Measurements from ENCODE around the gene ROM1.
A peak's percentile ranks its signal among the peaks of the same experiment; 100 is the strongest.

The ROM1 gene

DNA sequence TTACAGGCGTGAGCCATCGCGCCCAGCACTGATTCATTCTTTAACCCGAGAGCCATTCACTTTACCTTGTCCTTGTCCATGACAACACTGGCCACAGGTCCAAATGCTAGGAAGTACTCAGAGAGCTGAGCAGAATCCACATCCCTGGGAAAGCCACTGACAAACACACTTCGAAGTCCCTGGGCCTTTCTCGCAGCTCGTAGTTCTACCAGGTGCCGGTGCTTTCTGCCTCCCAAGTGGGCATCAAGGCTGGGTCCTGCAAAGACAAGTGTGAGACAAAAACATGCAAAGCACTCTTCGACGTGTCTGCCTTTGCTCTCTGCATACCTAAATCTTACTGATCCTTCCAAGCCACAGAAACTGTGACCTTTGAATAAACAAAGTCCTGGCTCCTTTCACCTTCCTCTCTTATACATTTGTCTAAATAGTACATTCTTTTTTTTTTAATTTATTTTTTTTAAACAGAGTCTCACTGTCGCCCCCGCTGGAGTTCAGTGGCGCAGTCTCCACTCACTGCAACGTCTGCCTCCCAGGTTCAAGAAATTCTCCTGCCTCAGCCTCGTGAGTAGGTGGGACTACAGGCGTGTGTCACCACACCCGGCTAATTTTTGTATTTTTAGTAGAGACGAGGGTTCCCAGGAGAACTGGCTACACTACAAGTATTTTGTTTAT is 24.0 kb upstream of the ROM1 start:
- DNase-seq = peak in 1 of 2 experiments; percentile 39

DNA sequence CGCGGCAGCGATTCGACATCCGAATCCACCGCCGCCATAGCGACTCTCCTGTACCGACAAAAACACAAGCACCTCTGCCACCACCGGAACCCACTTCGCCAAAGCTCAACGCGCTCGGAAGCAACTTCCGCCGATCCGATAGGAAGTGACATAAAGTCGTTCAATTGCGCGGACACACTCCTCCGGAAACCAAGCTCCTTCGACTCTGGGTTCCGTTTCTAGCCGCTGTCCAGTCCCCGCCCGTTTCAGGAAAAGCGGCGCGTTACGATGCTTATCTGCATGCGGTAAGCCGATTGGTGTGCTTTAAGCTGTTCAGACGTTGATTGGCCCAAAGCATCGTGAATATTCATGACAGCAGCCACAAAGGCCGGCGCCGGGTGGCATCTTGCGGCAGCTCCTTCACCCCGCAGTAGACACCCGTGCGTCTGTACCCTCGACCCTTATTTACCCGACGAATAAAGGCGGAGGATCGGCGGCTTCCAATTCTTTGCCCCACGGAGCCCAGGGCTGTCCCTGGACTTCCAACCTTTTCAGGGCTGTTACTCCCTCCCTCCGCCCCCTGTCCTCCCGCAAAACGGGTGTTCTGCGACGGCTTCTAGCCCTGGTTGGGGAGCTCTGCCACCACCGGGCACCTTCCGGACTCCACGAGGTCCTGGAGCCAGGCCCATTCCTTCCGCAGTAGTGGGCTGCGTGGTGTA is 21.5 kb upstream of the ROM1 start, which contains the start of gene TUT1:
Gene TUT1 (minus strand): TSS at position 76 of the 698 bp plus-strand sequence. CDS start 38 bp downstream, at position 38.
- DNase-seq = peak; percentile 95 to 96

DNA sequence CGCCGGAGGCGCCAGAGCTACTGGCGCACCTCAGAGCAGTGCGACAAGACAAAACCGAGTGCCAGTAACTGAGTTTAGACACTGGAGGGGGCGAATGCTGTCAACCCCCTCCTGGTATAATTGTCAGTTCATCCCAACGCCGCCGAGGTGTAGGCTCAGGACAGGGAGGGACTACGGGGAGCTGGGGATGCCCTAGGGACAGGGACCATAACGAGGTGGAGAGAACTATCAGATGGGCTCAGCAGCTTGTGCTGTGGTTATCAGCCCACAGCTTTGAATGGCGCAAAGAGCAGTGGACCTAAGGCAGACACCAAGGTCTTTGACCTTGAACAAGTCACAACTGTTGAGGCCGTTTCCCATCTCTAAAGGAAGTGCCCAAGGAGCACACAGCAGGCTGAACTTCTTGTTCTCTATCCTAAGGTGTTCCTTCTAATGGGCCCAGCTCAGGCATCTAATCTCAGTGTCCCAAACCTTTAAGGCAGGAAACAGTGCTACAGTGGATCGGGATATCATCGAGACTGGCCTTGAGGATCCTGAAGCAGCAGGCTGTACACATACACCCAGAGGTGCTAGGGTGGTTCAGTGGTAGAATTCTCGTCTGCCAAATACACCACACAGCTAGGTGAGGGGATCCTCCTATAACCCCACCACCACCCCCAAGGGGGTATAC is 20.8 kb upstream of the ROM1 start:
- DNase-seq = no peak

DNA sequence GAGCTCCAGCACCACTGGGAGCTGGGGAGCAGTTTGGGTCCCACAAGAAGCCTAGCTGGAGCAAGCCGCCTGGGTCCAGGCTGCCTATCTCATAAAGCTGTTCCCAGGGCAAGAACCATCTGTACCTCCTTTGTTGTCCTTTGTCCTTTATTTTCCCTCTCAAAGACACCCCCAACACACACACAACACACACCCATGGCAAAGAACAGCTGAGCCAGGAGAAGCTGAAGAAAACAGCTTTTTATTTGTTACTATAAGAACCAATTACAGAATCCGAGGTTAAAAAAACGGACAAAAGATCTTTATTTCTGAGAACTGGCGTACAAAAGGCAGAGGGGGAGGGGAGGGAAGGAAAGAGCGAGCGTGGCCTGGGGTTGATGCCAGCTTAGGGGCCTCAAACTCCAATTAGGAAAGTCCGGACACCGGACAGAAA is 20.1 kb upstream of the ROM1 start:
- DNase-seq = no peak

DNA sequence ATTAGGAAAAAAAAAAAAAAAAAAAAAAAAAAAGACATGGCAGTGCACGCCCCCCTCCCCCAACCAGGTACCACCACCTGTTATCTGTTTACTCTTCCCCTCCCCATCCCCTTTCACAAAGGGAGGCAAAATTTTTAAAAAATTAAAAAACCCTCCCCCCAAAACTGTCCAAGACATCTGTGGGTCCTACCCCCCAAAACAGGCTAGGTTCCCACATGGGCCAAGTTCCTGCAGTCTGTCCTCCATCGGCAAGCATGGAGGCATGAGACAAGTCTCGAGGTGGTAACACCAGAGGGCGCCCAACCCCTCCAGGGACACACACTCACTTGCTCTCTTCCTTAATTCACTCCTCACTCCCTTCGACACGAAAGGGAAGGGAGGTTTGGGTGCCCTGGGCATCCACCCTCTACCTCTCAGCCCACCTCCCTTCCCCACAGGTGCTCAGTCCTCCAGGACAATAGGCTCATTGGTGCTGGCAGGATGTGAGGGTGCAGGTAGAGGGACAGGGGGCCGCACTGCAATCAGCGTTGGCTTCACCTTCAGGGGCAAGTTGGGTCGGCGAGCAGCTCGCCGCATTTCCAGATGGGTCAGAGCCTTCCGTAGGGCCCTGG is 19.5 kb upstream of the ROM1 start:
- DNase-seq = peak; percentile 82 to 87

DNA sequence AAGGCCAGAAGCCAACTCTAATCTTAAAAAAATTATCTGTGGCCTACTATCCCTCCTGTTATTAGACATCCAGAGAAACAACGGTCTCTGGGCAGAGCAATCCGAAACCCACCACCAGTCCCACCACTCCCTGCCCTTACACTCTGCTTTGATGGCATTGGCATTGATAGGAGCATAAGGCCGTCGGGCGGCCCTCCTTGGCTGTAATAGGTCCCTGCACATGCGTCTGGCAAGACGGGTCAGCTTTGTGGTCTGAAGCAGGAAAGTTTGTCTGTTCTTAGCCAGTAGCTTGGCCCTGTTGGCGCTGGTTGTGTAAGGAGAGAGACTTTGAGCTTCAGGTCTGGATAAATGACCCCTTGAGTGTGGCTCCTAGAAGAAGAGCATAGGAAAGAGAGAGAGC is 17.9 kb upstream of the ROM1 start:
- DNase-seq = no peak

DNA sequence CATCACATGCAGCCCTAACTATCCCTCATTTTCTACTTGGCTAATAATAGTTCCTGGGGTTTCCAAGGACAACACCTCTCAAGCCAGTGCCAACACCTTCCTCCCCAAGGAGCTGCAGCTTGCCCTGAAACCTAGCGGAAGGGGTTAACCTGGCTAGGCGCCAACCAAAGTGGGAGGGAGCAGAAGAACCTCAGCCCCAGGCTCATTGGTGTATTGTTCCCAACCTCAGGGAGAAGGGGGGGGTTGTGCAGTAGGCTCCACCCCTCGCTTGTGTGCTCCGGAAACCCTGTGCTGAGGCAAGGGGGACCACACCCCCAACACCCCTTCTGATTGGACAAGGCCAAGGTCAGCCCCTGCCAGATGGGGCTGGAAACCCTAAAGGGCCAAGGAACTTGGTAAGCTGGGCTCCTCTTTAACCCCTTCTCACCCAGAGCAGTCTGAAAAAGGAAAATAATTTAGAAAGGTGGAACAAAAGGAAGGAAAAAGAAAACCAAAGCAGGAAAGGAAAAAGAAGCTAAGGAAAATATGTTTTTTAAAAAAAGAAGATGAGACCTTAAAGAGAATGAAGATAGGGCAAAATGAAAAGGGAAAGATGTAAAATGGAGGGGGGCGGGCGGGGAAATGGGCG is 13.9 kb upstream of the ROM1 start:
- DNase-seq = peak; percentile 97 to 98

DNA sequence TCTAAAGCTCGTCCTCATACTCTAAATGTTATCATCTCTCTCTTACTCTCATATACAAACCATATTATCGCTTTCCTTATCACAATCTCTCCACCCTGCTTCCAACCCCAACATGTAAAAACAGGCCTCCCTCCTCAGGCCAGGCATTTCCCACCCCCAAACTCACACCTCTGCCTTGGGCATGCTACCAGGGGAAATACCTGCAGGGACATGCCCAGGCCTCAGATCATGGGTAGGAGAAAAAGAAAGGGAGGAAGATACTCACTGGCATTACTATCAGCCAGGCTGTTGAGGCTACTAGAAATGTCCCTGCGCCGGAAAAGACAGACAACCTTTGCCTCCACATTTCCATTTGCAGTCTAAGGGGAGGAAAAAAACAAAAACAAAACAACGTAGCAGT is 13.2 kb upstream of the ROM1 start:
- peak in 1 of 2 experiments; percentile 46 for DNase-seq

DNA sequence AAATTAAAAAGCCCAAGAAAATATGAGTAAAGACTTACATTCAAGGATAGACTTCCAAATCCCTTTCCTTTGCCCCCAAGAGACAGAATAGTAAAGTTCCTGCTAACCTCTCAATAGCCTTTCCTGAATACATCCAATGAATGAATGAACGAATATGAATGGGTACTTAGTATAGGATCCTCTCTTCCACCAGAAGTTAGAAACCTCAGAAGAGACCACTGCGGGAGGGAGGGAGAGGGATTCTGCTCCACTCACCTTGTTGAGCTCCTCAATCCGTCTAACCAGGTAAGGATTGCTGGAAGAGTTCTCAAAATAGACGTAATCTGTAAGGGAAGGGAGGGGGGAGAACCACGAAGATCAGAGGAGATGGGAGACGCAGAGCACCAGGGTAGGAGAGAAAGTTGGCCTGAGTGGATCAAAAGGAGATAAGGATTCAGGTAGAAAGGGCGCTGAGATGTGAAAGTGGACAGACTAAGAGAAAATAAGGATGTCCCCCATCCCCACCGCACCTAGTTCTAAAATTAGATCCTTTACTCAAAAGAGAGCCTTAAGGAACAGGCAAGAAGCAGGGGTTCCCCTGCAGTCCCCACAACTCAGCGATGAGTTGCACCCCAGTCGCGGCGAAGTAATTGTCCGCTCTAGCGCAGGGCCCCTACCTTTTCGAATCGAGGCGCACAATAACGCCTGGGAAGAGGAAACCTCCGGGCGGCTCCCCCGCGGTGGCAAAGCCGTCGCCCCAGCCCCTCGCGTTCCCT is 12.5 kb upstream of the ROM1 start:
- no peak for DNase-seq

DNA sequence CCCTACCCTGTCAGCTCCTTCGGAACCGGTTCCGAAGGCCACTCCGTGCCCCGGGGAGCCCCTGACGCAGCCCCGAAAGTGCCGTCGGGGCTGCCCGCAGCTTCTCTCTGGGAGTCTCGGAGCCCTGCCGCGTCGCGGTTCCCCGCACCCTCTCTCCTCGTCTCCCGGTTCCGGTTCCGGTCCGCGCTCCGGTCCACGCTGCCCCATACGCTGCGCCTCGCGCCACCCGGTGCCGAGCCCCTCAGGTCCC is 12.0 kb upstream of the ROM1 start:
- DNase-seq = peak; percentile 55 to 62

DNA sequence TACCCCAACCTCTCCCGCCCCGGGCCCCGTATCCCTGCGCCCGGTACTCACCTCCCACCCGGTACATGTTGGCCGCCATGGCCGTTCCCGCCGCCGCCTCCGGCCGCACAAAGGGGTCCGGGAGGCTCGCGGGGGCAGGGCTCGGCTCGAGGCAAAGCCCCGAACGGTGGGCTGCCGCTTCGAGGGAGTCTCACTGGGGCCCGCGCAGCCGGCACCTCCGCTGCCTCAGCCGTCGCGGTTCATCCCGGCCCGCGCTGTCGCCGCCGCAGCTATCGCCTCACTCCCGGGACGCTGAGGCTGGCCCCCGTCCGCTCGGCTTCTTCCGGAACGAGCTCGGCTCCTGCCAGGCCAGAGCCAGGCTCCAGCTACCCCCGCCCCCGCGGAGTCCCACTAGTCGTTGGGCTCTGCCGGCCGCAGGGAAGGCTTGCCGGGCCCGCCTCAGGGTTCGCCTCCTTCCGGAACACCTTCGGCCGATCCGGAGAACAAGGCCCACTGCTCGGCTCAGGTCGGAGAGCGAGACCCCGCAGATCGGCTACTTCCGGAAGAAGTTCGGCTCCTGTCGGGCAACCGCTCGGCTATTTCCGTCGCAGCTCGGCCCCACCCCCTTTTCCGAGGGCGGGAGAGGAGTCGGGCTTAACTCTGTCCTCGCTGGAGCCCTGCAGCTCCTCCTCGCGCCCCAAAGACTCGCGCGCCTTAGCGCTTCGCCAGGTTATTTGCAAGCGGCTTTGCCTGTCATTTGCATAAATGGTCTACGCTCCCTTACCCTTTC is 11.5 kb upstream of the ROM1 start, which contains the start of gene MTA2:
Gene MTA2 (minus strand): TSS at position 494 of the 769 bp plus-strand sequence. CDS start 415 bp downstream, at position 79.
- DNase-seq = peak; percentile 100

DNA sequence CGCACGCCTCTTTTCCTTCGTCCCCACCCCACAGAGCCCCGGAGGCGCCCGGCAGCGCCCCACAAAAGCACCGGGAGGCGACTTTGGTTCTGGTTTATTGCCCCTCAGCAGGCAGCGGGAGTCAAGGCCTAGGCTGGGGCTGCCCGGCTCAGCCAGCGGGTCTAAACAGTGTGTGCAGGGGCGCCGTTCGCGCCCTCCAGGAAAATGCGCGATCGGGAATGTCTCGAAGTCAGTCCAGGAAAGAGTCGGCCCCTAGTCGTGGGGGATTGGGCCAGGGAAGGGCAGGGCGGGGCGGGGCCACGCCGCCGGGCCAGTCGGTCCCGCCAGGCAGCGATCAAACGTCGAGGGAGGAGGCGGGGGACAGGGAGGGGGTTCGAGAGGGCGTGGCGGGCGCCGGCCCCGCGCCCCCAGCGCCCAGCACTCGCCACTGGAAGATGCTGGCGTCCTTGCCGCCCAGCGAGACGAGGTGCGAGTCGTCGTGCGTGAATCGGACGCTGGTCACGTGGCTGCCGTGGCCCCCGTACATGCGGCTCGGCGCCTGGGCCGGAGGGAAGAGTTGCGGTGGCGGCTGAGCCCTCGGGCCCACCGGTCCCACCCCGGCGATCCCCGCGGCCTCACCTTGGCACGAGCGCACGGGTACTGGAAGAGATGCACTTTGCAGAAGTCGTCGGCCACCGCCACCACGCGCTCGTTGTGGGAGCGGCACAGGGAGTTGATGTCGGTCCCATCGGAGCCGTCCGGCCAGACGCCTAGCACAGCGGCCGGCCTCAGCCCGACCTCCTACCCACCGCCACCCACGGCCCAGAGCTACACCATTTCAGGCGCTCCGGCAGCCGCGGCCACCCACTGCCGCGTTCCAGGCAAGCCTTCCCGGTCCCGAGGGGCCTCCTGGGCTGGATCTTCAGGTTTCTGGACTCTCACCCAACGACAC is 10.7 kb upstream of the ROM1 start:
- DNase-seq = peak in 1 of 2 experiments; percentile 56

DNA sequence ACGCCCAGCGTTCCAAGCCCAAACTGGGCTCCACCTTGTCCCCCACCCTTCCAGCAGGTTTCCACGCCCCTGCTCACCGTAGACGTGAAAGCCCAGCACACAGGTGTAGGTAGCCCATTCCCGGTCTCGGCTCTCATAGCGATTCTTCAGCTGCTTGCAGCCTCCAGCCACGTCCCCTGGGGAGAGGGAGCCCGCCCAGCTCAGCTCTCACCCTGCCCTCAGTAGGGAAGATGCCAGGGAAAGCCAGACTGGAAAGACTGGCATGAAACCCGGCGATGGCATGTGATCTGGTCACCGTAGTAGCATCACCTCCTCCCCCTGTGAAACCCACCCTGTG is 10.0 kb upstream of the ROM1 start:
- no peak for DNase-seq

DNA sequence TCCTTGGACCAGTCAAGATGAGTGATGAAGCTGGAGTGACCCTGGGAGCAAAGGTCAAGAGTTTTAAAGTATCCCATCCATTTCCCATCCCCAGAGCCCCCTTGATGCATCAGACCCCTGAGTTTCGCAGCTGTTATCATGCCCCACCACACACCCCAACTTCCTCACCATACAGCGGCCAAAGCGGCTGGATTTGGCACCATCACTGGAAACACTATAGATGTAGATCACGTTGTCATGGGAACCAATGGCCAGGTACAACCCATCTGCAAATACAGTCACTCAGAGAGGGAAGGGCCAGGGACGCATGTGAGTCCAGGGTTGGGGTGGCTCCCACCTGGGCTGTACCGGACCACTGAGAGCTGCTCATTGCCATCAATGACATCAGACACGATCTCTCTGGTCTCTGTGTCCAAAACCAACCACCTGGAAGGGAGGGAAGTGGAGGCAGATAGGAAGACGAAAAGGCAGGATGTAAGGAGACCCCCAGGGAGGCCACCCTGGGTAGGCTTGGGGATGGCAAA is 9.2 kb upstream of the ROM1 start:
- DNase-seq = no peak

DNA sequence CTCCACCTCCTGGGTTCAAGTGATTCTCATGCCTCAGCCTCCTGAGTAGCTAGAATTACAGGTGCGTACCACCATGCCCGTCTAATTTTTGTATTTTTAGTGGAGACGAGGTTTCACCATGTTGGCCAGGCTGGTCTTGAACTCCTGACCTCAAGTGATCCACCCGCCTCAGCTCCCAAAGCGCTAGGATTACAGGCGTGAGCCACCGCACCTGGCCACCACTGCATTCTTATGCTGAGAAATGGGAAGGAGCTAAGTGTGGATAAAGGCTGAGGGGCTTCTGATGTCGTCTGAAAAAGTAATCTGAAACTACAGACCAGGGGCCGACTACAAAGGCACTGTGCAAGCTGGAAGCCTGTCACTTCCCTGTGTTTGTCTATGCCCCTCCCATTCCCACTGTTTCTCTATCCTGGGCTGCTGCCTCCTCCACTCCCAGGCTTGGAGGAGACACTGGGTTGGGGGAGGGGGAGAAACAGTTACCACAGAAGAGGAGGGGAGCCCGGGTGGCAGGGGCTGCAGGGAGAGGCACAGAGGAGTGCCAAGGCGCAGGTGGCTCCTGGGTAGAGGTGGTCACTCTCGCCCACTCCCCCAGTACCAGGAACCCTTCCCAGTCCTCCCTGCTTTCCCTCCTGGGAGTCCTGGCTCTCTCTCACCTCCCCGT is 8.5 kb upstream of the ROM1 start:
- no peak for DNase-seq

DNA sequence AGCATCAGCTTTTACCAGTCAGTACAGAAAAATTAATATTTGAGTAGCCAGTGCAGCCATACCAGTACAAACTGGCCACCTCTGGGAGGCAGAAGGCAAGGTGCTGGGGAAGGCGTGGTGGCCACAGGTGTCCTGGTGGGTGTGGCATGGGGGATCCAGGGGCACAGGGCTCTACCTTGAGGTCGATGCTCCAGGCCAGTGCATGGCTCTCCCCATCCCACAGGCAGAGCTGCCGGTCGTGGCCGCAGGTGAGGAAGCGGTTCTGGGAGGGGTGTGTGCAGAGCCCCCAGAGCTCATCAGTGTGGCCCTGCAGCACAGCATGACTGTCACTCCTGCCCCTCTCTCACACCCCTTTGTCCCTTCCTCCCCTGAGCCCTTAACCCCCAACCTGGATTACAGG is 7.6 kb upstream of the ROM1 start:
- no peak for DNase-seq

DNA sequence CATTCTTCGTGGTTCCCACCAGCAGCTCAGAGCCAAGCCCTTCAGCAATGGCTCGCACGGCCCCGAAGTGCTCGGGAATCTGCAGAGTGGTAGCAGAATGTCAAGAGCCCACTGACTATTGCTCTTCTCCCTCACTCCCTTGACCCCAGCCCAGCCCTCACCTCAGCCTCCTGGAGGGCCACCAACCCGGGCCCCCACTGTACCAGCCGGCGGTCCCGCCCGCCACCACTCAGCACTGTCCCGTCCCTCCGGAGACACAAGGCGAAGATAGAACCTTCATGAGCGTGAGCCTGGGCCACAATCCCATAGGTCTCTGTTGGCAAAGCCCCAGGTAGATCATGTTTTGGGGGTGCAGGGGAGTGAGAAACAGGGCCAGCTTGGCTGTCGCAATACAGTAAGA is 7.2 kb upstream of the ROM1 start:
- no peak for DNase-seq

DNA sequence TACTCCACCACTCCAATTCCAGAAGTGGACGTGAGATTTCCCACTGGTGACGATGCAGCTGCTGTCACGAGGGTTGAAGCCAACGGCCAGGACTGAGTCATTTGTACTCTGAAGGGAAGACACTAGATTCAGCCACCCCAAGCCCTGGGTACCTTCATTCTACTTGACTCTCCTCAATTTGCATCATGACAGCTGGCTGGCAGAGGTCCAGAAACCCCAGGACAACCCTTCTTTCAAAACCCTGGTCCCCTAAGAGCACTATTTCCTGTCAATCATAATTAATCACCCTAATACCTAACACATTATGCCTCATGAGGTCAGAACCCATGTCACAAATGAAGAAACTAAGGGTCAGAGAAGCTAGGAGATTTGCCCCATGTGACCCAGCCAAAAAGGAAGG is 5.3 kb upstream of the ROM1 start:
- DNase-seq = no peak

DNA sequence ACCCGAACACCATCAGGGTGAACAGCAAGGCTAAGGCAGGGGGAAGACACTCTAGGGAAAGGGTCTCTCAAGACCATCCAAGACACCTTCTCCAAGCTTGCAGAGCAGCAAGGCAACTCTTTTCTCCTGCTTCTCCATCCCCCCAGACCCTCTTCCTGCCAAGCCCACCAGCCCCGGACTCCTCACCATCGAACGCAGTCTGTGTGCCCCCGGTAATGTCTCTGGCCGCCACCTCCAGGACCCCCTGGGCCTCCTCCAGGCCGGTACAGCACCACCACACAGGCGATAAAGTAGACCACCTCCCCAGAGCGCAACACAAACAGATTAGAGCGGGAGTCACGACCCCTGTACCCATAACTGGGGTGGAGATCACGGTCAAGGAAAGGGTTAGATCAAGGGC is 4.3 kb upstream of the ROM1 start:
- no peak for DNase-seq

DNA sequence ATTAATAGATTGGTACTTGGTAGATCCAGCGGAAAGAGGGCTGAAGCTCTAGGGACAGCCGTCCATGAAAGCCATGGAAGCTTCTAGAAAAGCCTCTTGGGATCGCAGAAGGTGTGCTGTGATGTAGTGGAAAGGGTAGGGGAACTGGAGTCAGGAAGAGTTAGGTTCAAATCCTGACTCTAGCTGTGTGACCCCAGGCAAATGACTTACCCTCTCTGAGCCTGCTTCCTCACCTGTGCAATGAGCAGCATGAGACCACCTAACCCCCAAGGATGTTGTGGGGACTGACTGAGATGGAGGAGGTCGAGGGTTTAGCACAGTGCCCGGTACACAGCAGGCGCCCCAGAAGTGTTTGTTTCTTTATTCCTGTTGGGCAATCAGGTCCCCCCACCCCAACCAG is 2.7 kb upstream of the ROM1 start:
- DNase-seq = no peak
